Nephron progenitor cell (in vitro differentiated cells): Measurements from ENCODE around the gene GLOD5.

Experiments used
- DNase-seq: peaks from one replicate; pipeline ENCODE4 v3.0.0; 2021
- H3K27ac Mint-ChIP-seq: 2 replicates; pipeline ENCODE4 v1.8.0; 2021; ENCODE audit warnings: mild to moderate bottlenecking, moderate library complexity, mixed read lengths
- H3K27me3 Mint-ChIP-seq: 2 replicates; pipeline ENCODE4 v1.8.0; 2021; ENCODE audit warnings: mild to moderate bottlenecking, low read depth, mixed read lengths; ENCODE audit not compliant: poor library complexity
- H3K36me3 Mint-ChIP-seq: 2 replicates; pipeline ENCODE4 v1.8.0; 2021; ENCODE audit warnings: low read depth, mixed read lengths
- H3K4me1 Mint-ChIP-seq: 2 replicates; pipeline ENCODE4 v1.8.0; 2021; ENCODE audit warnings: mixed read lengths
- H3K4me3 Mint-ChIP-seq: 2 replicates; pipeline ENCODE4 v1.8.0; 2021; ENCODE audit warnings: mild to moderate bottlenecking, moderate library complexity, mixed read lengths
- H3K9me3 Mint-ChIP-seq: 2 replicates; pipeline ENCODE4 v1.8.0; 2021; ENCODE audit warnings: mild to moderate bottlenecking, moderate library complexity, mixed read lengths
- CTCF ChIP-seq: fragments of 200-600 bp; sonication (generic); IDR thresholded peaks from 2 replicates; pipeline ENCODE4 v1.5.0; 2021; ENCODE audit warnings: antibody characterized with exemption

The GLOD5 gene

GRCh38 chrX:48800574-48801279 lies 39.2 kb downstream of the GLOD5 start:
- Mint-ChIP-seq H3K9me3 (peaks cover 56% of the 10 kb centered on the region), H3K36me3 (peaks cover 23% of the 10 kb centered on the region), H3K27me3 (no peaks in the 10 kb centered on the region), H3K4me3 (peak overlapping the region; percentile 94), H3K4me1 (peaks cover 24% of the 10 kb centered on the region), H3K27ac (peak overlapping the region; percentile 98)
- DNase-seq: no peak
- TF ChIP-seq CTCF: no peak

- peak; percentile 91 for DNase-seq
- TF ChIP-seq CTCF: no peak
- Mint-ChIP-seq H3K9me3 (peaks cover 53% of the 10 kb centered on the region), H3K27me3 (no peaks in the 10 kb centered on the region), H3K27ac (peak within 1 kb of the TSS; percentile 100), H3K4me3 (peak within 1 kb of the TSS; percentile 96), H3K36me3 (peaks cover 23% of the 10 kb centered on the region), H3K4me1 (peaks cover 24% of the 10 kb centered on the region)
These were observed 39.9 kb downstream of the GLOD5 start, which contains the start of gene HDAC6 for GRCh38 chrX:48801280-48802088. Gene HDAC6, plus strand, starts transcription at chrX:48802067. Its CDS starts 626 bp downstream, at chrX:48802693.

- H3K36me3 Mint-ChIP-seq: peaks cover 29% of the 10 kb centered on the region
- H3K27ac Mint-ChIP-seq: peak overlapping the region; percentile 100
- DNase-seq: peak; percentile 81
- H3K9me3 Mint-ChIP-seq: peaks cover 57% of the 10 kb centered on the region
- TF ChIP-seq CTCF: no peak
- peaks cover 24% of the 10 kb centered on the region for H3K4me1 Mint-ChIP-seq
- H3K27me3 Mint-ChIP-seq: no peaks in the 10 kb centered on the region
- H3K4me3 Mint-ChIP-seq: peak overlapping the region; percentile 96
These were observed 40.8 kb downstream of the GLOD5 start for GRCh38 chrX:48802089-48802904.

- Mint-ChIP-seq H3K4me3 (peak overlapping the region; percentile 96), H3K36me3 (peaks cover 29% of the 10 kb centered on the region), H3K9me3 (peaks cover 51% of the 10 kb centered on the region), H3K27ac (peak overlapping the region; percentile 100), H3K4me1 (peaks cover 24% of the 10 kb centered on the region), H3K27me3 (no peaks in the 10 kb centered on the region)
- no peak for DNase-seq
- TF ChIP-seq CTCF: no peak
These were observed 41.3 kb downstream of the GLOD5 start for GRCh38 chrX:48802905-48803200.

GRCh38 chrX:48806081-48806480 lies 44.5 kb downstream of the GLOD5 start:
- H3K9me3 Mint-ChIP-seq: peaks cover 37% of the 10 kb centered on the region
- H3K27ac Mint-ChIP-seq: no peak overlapping the region
- no peaks in the 10 kb centered on the region for H3K27me3 Mint-ChIP-seq
- peaks cover 16% of the 10 kb centered on the region for H3K4me1 Mint-ChIP-seq
- no peak for TF ChIP-seq CTCF
- DNase-seq: no peak
- no peak overlapping the region for H3K4me3 Mint-ChIP-seq
- H3K36me3 Mint-ChIP-seq: peaks cover 34% of the 10 kb centered on the region
